CD14-positive monocyte (primary cell): ENCODE data around the gene SZT2. TPM values are rescaled to one million over a fixed set of nuclear protein-coding genes. Genes with fewer than 3 reads are reported as not detected.

Source experiments
- DNase-seq, 3 donors: peaks; one replicate each; pipeline ENCODE4 v3.0.0-alpha.2; 2011 to 2022
- H2AFZ ChIP-seq: 2 replicates; pipeline ENCODE4 v1.6.0; 2012; ENCODE audit warnings: mild to moderate bottlenecking, low read depth, low read length, inconsistent platforms; ENCODE audit not compliant: insufficient read depth, poor library complexity, severe bottlenecking
- H3K27ac ChIP-seq, 2 donors: 1 replicate in 1 of 2; 2 replicates in 1 of 2; pipeline ENCODE4 v1.5.1; 2012 to 2013; ENCODE audit warnings: low read length in 2 of 2, control low read depth in 1 of 2, inconsistent platforms in 1 of 2, low read depth in 1 of 2, mild to moderate bottlenecking in 1 of 2
- H3K27me3 ChIP-seq, 2 donors: one replicate each; pipeline versions ENCODE4 v1.6.0 to v1.6.1; 2011 to 2013; ENCODE audit warnings: low read length in 2 of 2; ENCODE audit not compliant: control insufficient read depth in 2 of 2, insufficient read depth in 2 of 2
- H3K36me3 ChIP-seq, 2 donors: replicated peaks in 1 of 2; 1 replicate in 1 of 2; 2 replicates in 1 of 2; pipeline versions ENCODE4 v1.5.1 to v1.6.1; 2012 to 2013; ENCODE audit warnings: low read length in 2 of 2, control low read depth in 1 of 2, inconsistent platforms in 1 of 2, mild to moderate bottlenecking in 1 of 2; ENCODE audit not compliant: insufficient read depth in 2 of 2, control insufficient read depth in 1 of 2
- H3K4me1 ChIP-seq, 2 donors: 1 replicate in 1 of 2; 2 replicates in 1 of 2; pipeline versions ENCODE4 v1.5.1 to v1.6.1; 2012 to 2013; ENCODE audit warnings: low read length in 2 of 2, control low read depth in 1 of 2, inconsistent platforms in 1 of 2, mild to moderate bottlenecking in 1 of 2, moderate library complexity in 1 of 2; ENCODE audit not compliant: insufficient read depth in 2 of 2, control insufficient read depth in 1 of 2
- H3K4me2 ChIP-seq: replicated peaks from 2 replicates; pipeline ENCODE3; 2012; ENCODE audit warnings: low read length, moderate library complexity, mild to moderate bottlenecking; ENCODE audit not compliant: poor library complexity, severe bottlenecking; ENCODE audit errors: extremely low read depth
- H3K4me3 ChIP-seq, 3 experiments: fragments of 200-600 bp in 1 of 3; sonication (generic) in 1 of 3; replicated peaks in 1 of 3; 1 replicate in 2 of 3; 2 replicates in 1 of 3; pipeline ENCODE4 v1.5.1; 2011 to 2013; ENCODE audit warnings: low read length in 3 of 3, mild to moderate bottlenecking in 3 of 3, control low read depth in 2 of 3, low read depth in 2 of 3, inconsistent platforms in 1 of 3, moderate library complexity in 1 of 3
- H3K79me2 ChIP-seq: 2 replicates; pipeline ENCODE4 v1.6.0; 2012; ENCODE audit warnings: mild to moderate bottlenecking, control low read depth, inconsistent platforms, low read length, moderate library complexity; ENCODE audit not compliant: insufficient read depth
- H3K9ac ChIP-seq: 2 replicates; pipeline ENCODE4 v1.6.0; 2017; ENCODE audit warnings: low read length, mild to moderate bottlenecking; ENCODE audit not compliant: insufficient read depth, poor library complexity, severe bottlenecking
- H3K9me3 ChIP-seq, 2 donors: replicated peaks in 1 of 2; 1 replicate in 1 of 2; 2 replicates in 1 of 2; pipeline versions ENCODE4 v1.5.1 to v1.6.1; 2012 to 2013; ENCODE audit warnings: low read length in 2 of 2, control low read depth in 1 of 2; ENCODE audit not compliant: control insufficient read depth in 1 of 2, insufficient read depth in 1 of 2
- H4K20me1 ChIP-seq: 2 replicates; pipeline ENCODE4 v1.6.0; 2012; ENCODE audit warnings: mild to moderate bottlenecking, low read length, control low read depth, moderate library complexity; ENCODE audit not compliant: insufficient read depth
- H3K27ac Mint-ChIP-seq, 7 donors: one replicate each; pipeline ENCODE4 v1.8.0; 2020; ENCODE audit warnings: mild to moderate bottlenecking in 7 of 7, mixed read lengths in 7 of 7, moderate library complexity in 6 of 7, inconsistent platforms in 2 of 7
- H3K27me3 Mint-ChIP-seq, 3 donors: one replicate each; pipeline ENCODE4 v1.8.0; 2021 to 2022; ENCODE audit warnings: low read depth in 3 of 3, mild to moderate bottlenecking in 3 of 3, mixed read lengths in 3 of 3, moderate library complexity in 3 of 3, inconsistent platforms in 1 of 3
- H3K36me3 Mint-ChIP-seq, 2 donors: one replicate each; pipeline ENCODE4 v1.8.0; 2020; ENCODE audit warnings: mixed read lengths in 2 of 2, inconsistent platforms in 1 of 2, mild to moderate bottlenecking in 1 of 2
- H3K4me1 Mint-ChIP-seq: one replicate; pipeline ENCODE4 v1.8.0; 2020; ENCODE audit warnings: mild to moderate bottlenecking, mixed read lengths
- H3K4me3 Mint-ChIP-seq, 2 donors: one replicate each; pipeline ENCODE4 v1.8.0; 2020; ENCODE audit warnings: mild to moderate bottlenecking in 2 of 2, mixed read lengths in 2 of 2, moderate library complexity in 1 of 2
- H3K9me3 Mint-ChIP-seq, 7 donors: one replicate each; pipeline ENCODE4 v1.8.0; 2020 to 2022; ENCODE audit warnings: mixed read lengths in 7 of 7, mild to moderate bottlenecking in 6 of 7, moderate library complexity in 6 of 7, inconsistent platforms in 2 of 7
- CTCF ChIP-seq: fragments of 200-600 bp; IDR thresholded peaks from one replicate; pipeline ENCODE4 v1.8.0; 2022; ENCODE audit warnings: antibody characterized with exemption, mild to moderate bottlenecking
- WGBS: methylation state at CpG from one replicate; pipeline ENCODE4 v1.1.5; 2013; ENCODE audit warnings: missing lambda C conversion rate; ENCODE audit not compliant: insufficient coverage; 5-methylcytosine and 5-hydroxymethylcytosine counted together
- intact Hi-C, 2 donors: fragments of 100-400 bp; cut with micrococcal nuclease; formaldehyde crosslinking; loops; one replicate each; pipeline versions ENCODE4 v1.15.0 to v1.15.1; 2023
- polyA plus RNA-seq, 3 donors: library from polyadenylated mRNA; depleted of rRNA in 1 of 3; unstranded in 2 of 3; stranded (reverse) in 1 of 3; fragments of 300-500 nt in 2 of 3; fragments of >200 nt in 1 of 3; fragmentation: Illumina TruSeq in 2 of 3; gene quantifications; 1 replicate in 2 of 3; 2 replicates in 1 of 3; pipeline ENCODE4 v1.2.3, GENCODE V29; 2012 to 2021

The SZT2 gene
- polyA plus RNA-seq, 3 donors: 2.4 to 29.9 (median 2.6) TPM

- Histone ChIP-seq H3K9ac (no peak overlapping the region), H3K36me3 (peaks cover 20 to 34% of the 10 kb centered on the region in 2 donors), H2AFZ (no peak overlapping the region), H3K4me1 (peaks cover 19 to 22% of the 10 kb centered on the region in 2 donors), H3K4me2 (no peak overlapping the region), H4K20me1 (no peaks in the 10 kb centered on the region), H3K9me3 (no peaks in the 10 kb centered on the region), H3K27ac (no peak overlapping the region), H3K4me3 (no peak overlapping the region), H3K79me2 (no peaks in the 10 kb centered on the region), H3K27me3 (no peaks in the 10 kb centered on the region)
- intact Hi-C loops: no loop called here
- H3K27ac Mint-ChIP-seq: peak overlapping the region in 1 of 7 donors; percentile 5
- peaks cover 44 to 52% of the 10 kb centered on the region in 2 donors for H3K36me3 Mint-ChIP-seq
- no peak overlapping the region for H3K4me3 Mint-ChIP-seq
- WGBS: 100% methylated on average over 1 of the region's 1 CpG
- peaks cover 28% of the 10 kb centered on the region for H3K4me1 Mint-ChIP-seq
- peaks cover 0 to 2% (median 0%) of the 10 kb centered on the region in 3 donors for H3K27me3 Mint-ChIP-seq
- TF ChIP-seq CTCF: no peak
- peaks cover 0 to 2% (median 0%) of the 10 kb centered on the region in 7 donors for H3K9me3 Mint-ChIP-seq
- DNase-seq: no peak
These were observed 10.2 kb upstream of the SZT2 start for GRCh38 chr1:43379476-43379875.

GRCh38 chr1:43381612-43382011, 8.1 kb upstream of the SZT2 start:
- peak overlapping the region; percentile 3 to 28 for H3K4me3 Mint-ChIP-seq
- Histone ChIP-seq H3K27ac (peak overlapping the region; percentile 54 to 74), H3K4me2 (peak overlapping the region; percentile 11), H2AFZ (no peak overlapping the region), H3K27me3 (no peaks in the 10 kb centered on the region), H3K4me1 (peaks cover 19 to 22% of the 10 kb centered on the region in 2 donors), H3K9ac (no peak overlapping the region), H3K36me3 (peaks cover 41 to 55% of the 10 kb centered on the region in 2 donors), H4K20me1 (no peaks in the 10 kb centered on the region), H3K79me2 (no peaks in the 10 kb centered on the region), H3K9me3 (no peaks in the 10 kb centered on the region), H3K4me3 (peak overlapping the region in 1 of 3 experiments; percentile 6)
- peaks cover 25% of the 10 kb centered on the region for H3K4me1 Mint-ChIP-seq
- 0% methylated on average over 1 of the region's 3 CpGs for WGBS
- intact Hi-C loops: loop anchor here in 1 of 2 donors (10.0 kb wide), 1 partner anchor 263 kb away; no protein-coding TSS in a partner anchor
- peaks cover 0 to 2% (median 0%) of the 10 kb centered on the region in 3 donors for H3K27me3 Mint-ChIP-seq
- H3K27ac Mint-ChIP-seq: peak overlapping the region; percentile 66 to 91 (median 87)
- peaks cover 0 to 2% (median 0%) of the 10 kb centered on the region in 7 donors for H3K9me3 Mint-ChIP-seq
- peaks cover 63 to 68% of the 10 kb centered on the region in 2 donors for H3K36me3 Mint-ChIP-seq
- TF ChIP-seq CTCF: no peak
- peak; percentile 85 to 96 (median 92) for DNase-seq
